GM23338 (cell line): ENCODE data around the gene FABP1. TPM values are rescaled to one million over a fixed set of nuclear protein-coding genes. Genes with fewer than 3 reads are reported as not detected.

Experiments used
- EZH2 ChIP-seq: fragments of 200-600 bp; sonication (generic); IDR thresholded peaks from one replicate; pipeline ENCODE4 v1.8.0; 2017; ENCODE audit warnings: antibody characterized with exemption, mild to moderate bottlenecking, low read depth; ENCODE audit not compliant: unreplicated experiment
- EZH2phosphoT487 ChIP-seq: fragments of 200-600 bp; sonication (generic); IDR thresholded peaks from one replicate; pipeline ENCODE4 v1.8.1; 2018; ENCODE audit warnings: antibody characterized with exemption; ENCODE audit not compliant: unreplicated experiment
- JUNB ChIP-seq: IDR thresholded peaks from one replicate; pipeline ENCODE4 v1.6.1; 2016; ENCODE audit warnings: antibody characterized with exemption; ENCODE audit not compliant: unreplicated experiment
- POLR2AphosphoS5 ChIP-seq: IDR thresholded peaks from 2 replicates; pipeline ENCODE4 v1.6.1; 2016; ENCODE audit warnings: antibody characterized with exemption, low read depth
- REST ChIP-seq: IDR thresholded peaks from one replicate; pipeline ENCODE4 v1.6.1; 2018; ENCODE audit warnings: antibody characterized with exemption; ENCODE audit not compliant: unreplicated experiment
- STAT1 ChIP-seq: IDR thresholded peaks from one replicate; pipeline ENCODE4 v1.6.1; 2016; ENCODE audit warnings: antibody characterized with exemption; ENCODE audit not compliant: unreplicated experiment
- ZNF114 ChIP-seq: fragments of 250-450 bp; sonication (Bioruptor Pico); IDR thresholded peaks from 2 replicates; pipeline ENCODE4 v1.5.0; 2020; ENCODE audit warnings: mild to moderate bottlenecking, moderate library complexity
- ZNF331 ChIP-seq: fragments of 250-450 bp; sonication (Bioruptor Pico); IDR thresholded peaks from 2 replicates; pipeline ENCODE4 v1.5.0; 2020; ENCODE audit warnings: low read depth, mild to moderate bottlenecking, moderate library complexity
- ZNF462 ChIP-seq: fragments of 250-450 bp; sonication (Bioruptor Pico); IDR thresholded peaks from 2 replicates; pipeline ENCODE4 v1.5.0; 2020; ENCODE audit warnings: mild to moderate bottlenecking, moderate library complexity
- polyA plus RNA-seq: library from polyadenylated mRNA; unstranded; fragments of >200 nt; fragmentation: Nextera tagmentation; extraction: Ambion mirVana; gene quantifications from 2 replicates; pipeline ENCODE4 v1.2.1, GENCODE V29; 2016
- total RNA-seq: library from RNA; depleted of rRNA; stranded (reverse); fragments of >200 nt; shearing (Covaris generic); gene quantifications from 2 replicates; pipeline ENCODE4 v1.2.3, GENCODE V29; 2014

Gene FABP1
- total and polyA plus RNA-seq, 2 experiments from 2014 or later = not detected

DNA sequence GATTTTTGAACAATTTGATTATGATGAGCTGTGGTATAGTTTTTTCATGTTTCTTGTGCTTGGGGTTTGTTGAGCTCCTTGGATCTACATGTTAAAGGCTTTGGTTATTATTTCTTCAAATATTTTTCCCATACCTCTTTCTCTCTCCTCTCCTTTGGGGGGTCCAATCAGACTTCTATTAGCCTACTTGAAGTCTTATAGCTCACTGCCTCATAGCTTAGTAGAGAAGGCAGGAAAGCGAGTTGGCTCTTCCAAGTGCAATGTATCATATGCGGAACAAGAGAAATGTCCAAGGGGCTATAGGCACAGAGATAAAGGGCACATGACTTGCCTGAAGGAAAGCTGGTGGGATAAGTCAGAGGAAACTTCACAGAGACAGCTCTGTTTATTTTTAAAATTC, 14.1 kb upstream of the FABP1 start (continued):
- TF ChIP-seq ZNF462 (CRISPR knock-in tag) = no peak
- no peak for TF ChIP-seq ZNF331 (CRISPR knock-in tag)
- TF ChIP-seq JUNB = no peak
- no peak for TF ChIP-seq EZH2phosphoT487
- no peak for TF ChIP-seq REST
- no peak for TF ChIP-seq EZH2
- no peak for TF ChIP-seq STAT1
- TF ChIP-seq POLR2AphosphoS5 = no peak
- no peak for TF ChIP-seq ZNF114 (CRISPR knock-in tag)
